ENCODE results near the gene SCAF4.
"Not testable (repeated sequence)": the region's sequence is repeated elsewhere in the genome, so short reads cannot be mapped to it uniquely, and the experiment has no call there.

The SCAF4 gene

DNA sequence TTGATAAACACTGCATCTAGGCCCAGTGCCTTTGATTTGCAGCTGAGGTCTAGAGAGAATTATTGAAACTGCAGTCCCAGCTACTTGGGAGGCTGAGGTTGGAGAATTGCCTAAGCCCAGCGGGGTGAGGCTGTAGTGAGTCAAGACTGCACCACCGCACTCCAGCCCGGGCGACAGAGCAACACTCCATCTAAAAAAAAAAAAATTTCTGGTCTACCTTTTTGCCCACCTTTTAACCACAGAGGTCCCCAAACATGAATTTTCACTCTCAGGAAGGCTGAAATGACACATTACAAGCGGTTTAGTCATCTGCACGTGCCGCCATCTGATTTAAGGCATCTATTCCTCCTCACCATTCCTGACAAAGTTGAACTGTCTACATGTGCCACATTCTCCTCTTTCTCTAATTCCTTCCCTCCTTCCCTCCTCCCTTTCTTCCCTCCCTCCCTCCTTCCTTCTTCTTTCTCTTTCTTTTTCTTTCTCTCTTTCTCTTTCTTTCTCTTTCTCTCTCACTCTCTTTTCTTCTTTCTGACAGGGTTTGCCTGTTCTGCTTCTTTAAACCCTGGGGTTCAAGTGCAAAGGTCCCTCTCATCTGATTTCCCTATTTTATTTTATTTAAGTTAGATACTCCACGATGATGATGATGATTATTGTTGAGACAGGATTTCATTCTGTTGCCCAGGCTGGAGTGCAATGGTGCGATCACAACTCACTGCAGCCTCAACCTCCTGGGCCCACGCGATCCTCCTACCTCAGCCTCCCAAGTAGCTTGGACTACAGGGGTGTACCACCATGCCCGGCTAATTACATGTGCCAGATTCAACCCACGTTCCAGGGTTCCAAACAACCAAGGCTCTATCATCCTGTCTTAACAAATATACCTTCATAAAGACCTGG is 75.5 kb downstream of the SCAF4 start:
- Histone ChIP-seq H3K9ac (no peak overlapping the region), H3K9me3 (ENCODE audit: control insufficient read depth, low read length) (no peaks in the 10 kb centered on the region), H3K4me1 (peaks cover 4% of the 10 kb centered on the region), H3K4me3 (ENCODE audit: low read depth, low read length) (no peak overlapping the region), H3K4me2 (ENCODE audit: low read length) (no peak overlapping the region), H3K79me2 (peaks cover under 1% of the 10 kb centered on the region), H3K27me3 (ENCODE audit: control insufficient read depth, insufficient read depth, low read length) (no peaks in the 10 kb centered on the region), H2AFZ (no peak overlapping the region), H3K36me3 (ENCODE audit: control insufficient read depth, insufficient read depth, low read length) (no peaks in the 10 kb centered on the region), H3K27ac (no peak overlapping the region)
- TF ChIP-seq CTCF (IDR thresholded peaks at IDR 0.05): no peak

- not testable (repeated sequence) for H3K36me3 ChIP-seq (ENCODE audit: control insufficient read depth, insufficient read depth, low read length); H3K9me3 ChIP-seq (ENCODE audit: control insufficient read depth, low read length)
These were observed 76.9 kb downstream of the SCAF4 start for GRCh38 chr21:31654821-31655580.

DNA sequence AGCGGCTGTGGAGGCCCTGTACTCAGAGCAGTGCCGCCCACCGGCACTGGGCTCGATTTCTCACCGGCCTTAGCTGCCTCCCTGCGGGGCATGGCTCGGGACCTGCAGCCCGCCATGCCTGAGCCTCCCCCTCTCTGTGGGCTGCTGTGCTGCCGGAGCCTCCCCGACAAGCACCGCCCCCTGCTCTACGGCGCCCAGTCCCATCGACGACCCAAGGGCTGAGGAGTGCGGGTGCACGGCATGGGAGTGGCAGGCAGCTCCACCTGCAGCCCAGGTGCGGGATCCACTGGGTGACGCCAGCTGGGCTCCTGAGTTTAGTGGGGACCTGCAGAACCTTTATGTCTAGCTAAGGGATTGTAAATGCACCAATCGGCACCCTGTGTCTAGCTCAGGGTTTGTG is 77.6 kb downstream of the SCAF4 start:
- no peak overlapping the region for H2AFZ ChIP-seq
- no peak overlapping the region for H3K4me3 ChIP-seq (ENCODE audit: low read depth, low read length)
- H3K27me3 ChIP-seq (ENCODE audit: control insufficient read depth, insufficient read depth, low read length): no peaks in the 10 kb centered on the region

More at GRCh38 chr21:31654821-31655580, 76.9 kb downstream of the SCAF4 start:
- H3K79me2 ChIP-seq; H3K4me3 ChIP-seq (ENCODE audit: low read depth, low read length); H2AFZ ChIP-seq; H3K4me2 ChIP-seq (ENCODE audit: low read length); H3K27me3 ChIP-seq (ENCODE audit: control insufficient read depth, insufficient read depth, low read length); H3K4me1 ChIP-seq; H3K27ac ChIP-seq; H3K9ac ChIP-seq: not testable (repeated sequence)

DNA sequence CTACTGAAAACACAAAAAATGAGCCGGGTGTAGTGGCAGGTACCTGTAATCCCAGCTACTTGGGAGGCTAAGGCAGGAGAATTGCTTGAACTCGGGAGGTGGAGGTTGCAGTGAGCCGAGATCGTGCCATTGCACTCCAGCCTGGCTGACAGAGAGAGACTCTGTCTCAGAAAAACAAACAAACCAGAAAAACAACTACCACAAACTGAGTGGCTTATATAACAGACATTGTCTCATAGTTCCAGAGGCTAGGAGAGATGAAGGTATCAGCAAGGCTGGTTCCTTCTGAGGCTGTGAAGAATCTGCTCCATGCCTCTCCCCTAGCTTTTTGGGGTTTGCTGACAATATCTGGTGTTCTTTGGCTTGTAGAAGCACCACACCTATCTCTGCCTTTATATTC is 80.4 kb downstream of the SCAF4 start:
- H3K9ac ChIP-seq; H3K9me3 ChIP-seq (ENCODE audit: control insufficient read depth, low read length); H3K4me1 ChIP-seq; H2AFZ ChIP-seq; H3K79me2 ChIP-seq; H3K36me3 ChIP-seq (ENCODE audit: control insufficient read depth, insufficient read depth, low read length); H3K4me3 ChIP-seq (ENCODE audit: low read depth, low read length); H3K27ac ChIP-seq; H3K4me2 ChIP-seq (ENCODE audit: low read length); H3K27me3 ChIP-seq (ENCODE audit: control insufficient read depth, insufficient read depth, low read length): not testable (repeated sequence)

More for the DNA sequence above, 77.6 kb downstream of the SCAF4 start:
- H3K9ac ChIP-seq: no peak overlapping the region
- no peak overlapping the region for H3K4me2 ChIP-seq (ENCODE audit: low read length)
- H3K4me1 ChIP-seq: no peaks in the 10 kb centered on the region
- no peak overlapping the region for H3K27ac ChIP-seq
- no peaks in the 10 kb centered on the region for H3K36me3 ChIP-seq (ENCODE audit: control insufficient read depth, insufficient read depth, low read length)
- H3K9me3 ChIP-seq (ENCODE audit: control insufficient read depth, low read length): no peaks in the 10 kb centered on the region
- TF ChIP-seq CTCF (IDR thresholded peaks at IDR 0.05): no peak
- no peaks in the 10 kb centered on the region for H3K79me2 ChIP-seq

DNA sequence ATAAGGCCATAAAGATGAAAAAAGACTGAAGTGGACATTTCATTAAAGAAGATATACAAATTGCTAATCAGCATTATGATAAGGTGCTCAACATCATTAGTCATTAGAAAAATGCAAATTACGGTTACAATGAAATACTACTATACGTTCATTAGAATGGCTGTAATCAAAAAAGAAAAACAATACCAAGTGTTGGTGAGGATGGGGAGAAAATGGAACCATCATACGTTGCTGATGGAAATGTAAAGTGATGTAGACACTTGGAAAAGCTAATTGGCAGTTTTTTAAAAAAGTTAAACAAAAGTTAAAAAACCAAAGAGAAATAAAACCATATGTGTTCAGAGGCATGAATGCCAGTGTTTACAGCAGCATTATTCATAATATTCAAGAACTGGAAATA is 81.0 kb downstream of the SCAF4 start:
- no peaks in the 10 kb centered on the region for H3K79me2 ChIP-seq
- no peaks in the 10 kb centered on the region for H3K36me3 ChIP-seq (ENCODE audit: control insufficient read depth, insufficient read depth, low read length)
- no peak for TF ChIP-seq CTCF (IDR thresholded peaks at IDR 0.05)
- H3K27me3 ChIP-seq (ENCODE audit: control insufficient read depth, insufficient read depth, low read length): no peaks in the 10 kb centered on the region
- H3K4me3 ChIP-seq (ENCODE audit: low read depth, low read length): no peak overlapping the region
- H3K9ac ChIP-seq: no peak overlapping the region
- H3K27ac ChIP-seq: no peak overlapping the region
- no peaks in the 10 kb centered on the region for H3K4me1 ChIP-seq
- no peak overlapping the region for H3K4me2 ChIP-seq (ENCODE audit: low read length)
- no peak overlapping the region for H2AFZ ChIP-seq
- no peaks in the 10 kb centered on the region for H3K9me3 ChIP-seq (ENCODE audit: control insufficient read depth, low read length)

Data from parathyroid adenoma (tissue), 2 donors.